Measurements from ENCODE around the gene NOP53. TPM values are rescaled to one million over a fixed set of nuclear protein-coding genes. Genes with fewer than 3 reads are reported as not detected.

The NOP53 gene
- total RNA-seq, 4 donors from 2014 or later = 350 to 500 (median 454) TPM

DNA sequence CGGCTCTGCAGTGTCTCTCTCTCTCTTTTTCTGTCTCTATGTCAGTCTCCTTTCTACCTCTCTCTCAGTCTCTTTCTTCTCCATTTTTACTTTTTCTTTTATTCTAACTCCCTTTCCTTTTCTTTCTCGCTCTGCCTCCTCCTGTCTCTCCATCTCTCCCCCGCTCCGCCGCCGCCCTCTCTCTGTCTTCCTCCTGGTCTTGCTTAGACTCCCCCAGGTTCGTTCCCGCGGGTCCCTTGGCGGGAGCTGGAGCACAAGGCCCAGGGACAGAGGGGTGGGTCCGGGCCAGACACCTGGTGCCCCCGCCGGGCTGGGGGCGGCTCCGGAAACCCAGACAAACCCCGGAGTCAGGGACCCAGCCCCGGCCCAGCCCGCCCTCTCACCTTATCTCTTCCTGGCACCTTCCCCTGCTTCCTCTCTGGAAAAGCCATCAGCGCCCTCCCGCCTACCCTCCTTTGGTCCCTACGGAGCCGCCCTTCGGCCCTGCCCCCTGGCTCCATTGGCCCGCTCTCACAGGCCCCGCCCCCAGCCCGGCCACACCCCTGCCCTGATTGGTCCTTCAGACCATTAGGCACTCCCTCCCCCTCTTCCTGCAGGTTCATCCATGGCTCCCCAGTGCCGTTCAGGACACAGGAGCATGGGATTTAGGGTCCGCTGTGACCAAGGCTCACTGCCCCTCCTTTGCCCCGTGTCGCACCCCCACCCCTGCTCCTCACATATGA is 15.4 kb upstream of the NOP53 start:
- Histone ChIP-seq H3K27me3 (no peaks in the 10 kb centered on the region), H3K36me3 (peaks cover 30 to 82% (median 70%) of the 10 kb centered on the region in 4 donors), H3K4me1 (peaks cover 44 to 81% (median 74%) of the 10 kb centered on the region in 4 donors), H3K27ac (replicated peaks in 1 of 4) (peak overlapping the region; percentile 83 to 97 (median 87)), H3K4me3 (peak overlapping the region; percentile 8 to 45 (median 30)), H3K9me3 (no peaks in the 10 kb centered on the region)
- WGBS = 39% methylated on average over 28 of the region's 30 CpGs
- intact Hi-C loops (cut with DNase I) = no loop called here
- no peak for DNase-seq (ENCODE audit: extremely low spot score)
- TF ChIP-seq POLR2A (IDR thresholded peaks at IDR 0.05; ENCODE audit: low read depth) = no peak
- TF ChIP-seq, protein P1, sequence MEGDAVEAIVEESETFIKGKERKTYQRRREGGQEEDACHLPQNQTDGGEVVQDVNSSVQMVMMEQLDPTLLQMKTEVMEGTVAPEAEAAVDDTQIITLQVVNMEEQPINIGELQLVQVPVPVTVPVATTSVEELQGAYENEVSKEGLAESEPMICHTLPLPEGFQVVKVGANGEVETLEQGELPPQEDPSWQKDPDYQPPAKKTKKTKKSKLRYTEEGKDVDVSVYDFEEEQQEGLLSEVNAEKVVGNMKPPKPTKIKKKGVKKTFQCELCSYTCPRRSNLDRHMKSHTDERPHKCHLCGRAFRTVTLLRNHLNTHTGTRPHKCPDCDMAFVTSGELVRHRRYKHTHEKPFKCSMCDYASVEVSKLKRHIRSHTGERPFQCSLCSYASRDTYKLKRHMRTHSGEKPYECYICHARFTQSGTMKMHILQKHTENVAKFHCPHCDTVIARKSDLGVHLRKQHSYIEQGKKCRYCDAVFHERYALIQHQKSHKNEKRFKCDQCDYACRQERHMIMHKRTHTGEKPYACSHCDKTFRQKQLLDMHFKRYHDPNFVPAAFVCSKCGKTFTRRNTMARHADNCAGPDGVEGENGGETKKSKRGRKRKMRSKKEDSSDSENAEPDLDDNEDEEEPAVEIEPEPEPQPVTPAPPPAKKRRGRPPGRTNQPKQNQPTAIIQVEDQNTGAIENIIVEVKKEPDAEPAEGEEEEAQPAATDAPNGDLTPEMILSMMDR (IDR thresholded peaks at IDR 0.05) = no peak
- peak; percentile 34 to 57 for TF ChIP-seq POLR2AphosphoS5 (IDR thresholded peaks at IDR 0.05)
- no peak for TF ChIP-seq EP300 (IDR thresholded peaks at IDR 0.05)

DNA sequence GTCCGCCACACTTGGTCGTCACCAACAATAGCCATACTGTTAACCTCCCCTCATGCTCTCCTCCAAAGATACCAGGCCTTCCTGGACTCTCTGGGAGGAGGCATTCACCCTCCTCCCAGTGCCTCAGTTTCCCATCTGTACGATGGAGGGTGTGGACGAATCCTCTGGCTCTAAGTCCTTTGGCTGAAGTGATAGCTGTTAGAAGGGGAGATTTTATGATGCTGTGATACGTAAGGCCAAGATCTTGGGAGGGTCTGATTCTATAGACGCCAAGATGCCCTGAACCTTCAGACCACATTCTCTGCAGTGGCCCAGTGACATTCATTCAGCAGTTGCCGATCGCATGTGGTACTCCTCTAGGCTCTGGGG is 14.8 kb upstream of the NOP53 start:
- no peak for TF ChIP-seq EP300 (IDR thresholded peaks at IDR 0.05)
- TF ChIP-seq, protein P1 (IDR thresholded peaks at IDR 0.05) = no peak
- Histone ChIP-seq H3K9me3 (no peaks in the 10 kb centered on the region), H3K4me3 (no peak overlapping the region), H3K4me1 (peaks cover 44 to 76% (median 70%) of the 10 kb centered on the region in 4 donors), H3K27me3 (no peaks in the 10 kb centered on the region), H3K27ac (replicated peaks in 1 of 4) (peak overlapping the region; percentile 83 to 97 (median 87)), H3K36me3 (peaks cover 30 to 82% (median 71%) of the 10 kb centered on the region in 4 donors)
- intact Hi-C loops (cut with DNase I) = no loop called here
- no peak for DNase-seq (ENCODE audit: extremely low spot score)
- 89% methylated on average over 8 of the region's 8 CpGs for WGBS

DNA sequence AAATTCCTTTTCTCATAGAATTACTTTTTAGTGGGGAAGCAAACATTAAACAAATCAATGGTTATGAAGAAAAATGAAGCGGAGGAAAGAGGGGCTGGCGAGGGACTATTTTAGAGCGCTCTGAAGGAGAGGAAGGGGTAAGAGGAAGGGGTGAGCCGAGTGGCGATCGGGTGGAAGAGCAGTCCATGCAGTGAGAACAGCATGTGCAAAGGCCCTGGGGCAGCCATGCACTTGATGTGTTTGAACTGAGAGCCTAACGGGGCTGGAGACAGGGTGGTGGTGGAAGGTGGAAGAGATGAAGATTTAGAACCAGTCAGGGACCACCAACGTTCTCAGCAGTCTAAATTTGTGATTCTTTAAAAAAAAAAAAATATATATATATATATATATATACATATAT is 14.4 kb upstream of the NOP53 start:
- no peak for TF ChIP-seq POLR2AphosphoS5 (IDR thresholded peaks at IDR 0.05)
- no peak for TF ChIP-seq POLR2A (IDR thresholded peaks at IDR 0.05; ENCODE audit: low read depth)
- TF ChIP-seq, protein P1 (IDR thresholded peaks at IDR 0.05) = no peak
- TF ChIP-seq EP300 (IDR thresholded peaks at IDR 0.05) = no peak
- Histone ChIP-seq H3K4me1 (peaks cover 42 to 72% (median 66%) of the 10 kb centered on the region in 4 donors), H3K9me3 (no peaks in the 10 kb centered on the region), H3K36me3 (peaks cover 27 to 82% (median 71%) of the 10 kb centered on the region in 4 donors), H3K4me3 (no peak overlapping the region), H3K27ac (replicated peaks in 1 of 4) (peak overlapping the region; percentile 83 to 97 (median 87)), H3K27me3 (no peaks in the 10 kb centered on the region)
- 94% methylated on average over 8 of the region's 8 CpGs for WGBS
- intact Hi-C loops (cut with DNase I) = no loop called here
- no peak for DNase-seq (ENCODE audit: extremely low spot score)

DNA sequence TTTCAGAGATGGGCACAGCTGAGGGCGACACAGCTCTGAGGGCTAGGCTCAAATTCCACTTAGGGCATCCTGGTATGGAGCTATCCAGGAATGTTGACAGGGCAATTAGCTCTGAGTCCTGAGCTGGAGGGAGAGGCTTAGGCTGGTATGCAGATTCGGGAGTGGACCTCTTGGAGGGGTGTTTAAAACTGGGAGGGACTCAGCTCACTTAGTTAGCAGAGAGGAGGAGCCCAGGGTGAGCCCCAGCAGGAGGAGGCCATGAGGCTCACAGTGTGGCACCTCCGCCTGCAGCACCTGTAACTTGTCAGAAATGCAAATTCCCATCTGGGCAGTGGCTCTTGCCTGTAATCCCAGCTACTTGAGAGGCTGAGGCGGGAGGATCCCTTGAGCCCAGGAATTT is 10.2 kb upstream of the NOP53 start:
- Histone ChIP-seq H3K9me3 (no peaks in the 10 kb centered on the region), H3K27me3 (no peaks in the 10 kb centered on the region), H3K4me1 (peaks cover 5 to 29% (median 24%) of the 10 kb centered on the region in 4 donors), H3K36me3 (peaks cover 34 to 96% (median 82%) of the 10 kb centered on the region in 4 donors), H3K27ac (replicated peaks in 1 of 4) (peak overlapping the region; percentile 21 to 49 (median 32)), H3K4me3 (no peak overlapping the region)
- DNase-seq (ENCODE audit: extremely low spot score) = no peak
- TF ChIP-seq POLR2AphosphoS5 (IDR thresholded peaks at IDR 0.05) (no peak), POLR2A (IDR thresholded peaks at IDR 0.05; ENCODE audit: low read depth) (no peak)
- WGBS = 70% methylated on average over 4 of the region's 4 CpGs
- intact Hi-C loops (cut with DNase I) = no loop called here

DNA sequence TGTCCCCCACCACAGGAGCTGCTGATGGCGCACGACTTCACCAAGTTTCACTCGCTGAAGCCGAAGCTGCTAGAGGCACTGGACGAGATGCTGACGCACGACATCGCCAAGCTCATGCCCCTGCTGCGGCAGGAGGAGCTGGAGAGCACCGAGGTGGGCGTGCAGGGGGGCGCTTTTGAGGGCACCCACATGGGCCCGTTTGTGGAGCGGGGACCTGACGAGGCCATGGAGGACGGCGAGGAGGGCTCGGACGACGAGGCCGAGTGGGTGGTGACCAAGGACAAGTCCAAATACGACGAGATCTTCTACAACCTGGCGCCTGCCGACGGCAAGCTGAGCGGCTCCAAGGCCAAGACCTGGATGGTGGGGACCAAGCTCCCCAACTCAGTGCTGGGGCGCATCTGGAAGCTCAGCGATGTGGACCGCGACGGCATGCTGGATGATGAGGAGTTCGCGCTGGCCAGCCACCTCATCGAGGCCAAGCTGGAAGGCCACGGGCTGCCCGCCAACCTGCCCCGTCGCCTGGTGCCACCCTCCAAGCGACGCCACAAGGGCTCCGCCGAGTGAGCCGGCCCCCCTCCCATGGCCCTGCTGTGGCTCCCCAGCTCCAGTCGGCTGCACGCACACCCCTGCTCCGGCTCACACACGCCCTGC is 4.4 kb upstream of the NOP53 start:
- WGBS = 94% methylated on average over 28 of the region's 48 CpGs
- no peak for DNase-seq (ENCODE audit: extremely low spot score)
- Histone ChIP-seq H3K9me3 (no peaks in the 10 kb centered on the region), H3K27ac (replicated peaks in 1 of 4) (peak overlapping the region; percentile 93 to 99 (median 96)), H3K27me3 (peaks cover 0 to 4% (median 0%) of the 10 kb centered on the region in 4 donors), H3K36me3 (peaks cover 36 to 60% (median 58%) of the 10 kb centered on the region in 4 donors), H3K4me3 (no peak overlapping the region), H3K4me1 (peaks cover 31 to 36% (median 34%) of the 10 kb centered on the region in 4 donors)
- intact Hi-C loops (cut with DNase I) = no loop called here
- TF ChIP-seq, protein P1 (IDR thresholded peaks at IDR 0.05) = no peak
- TF ChIP-seq POLR2AphosphoS5 (IDR thresholded peaks at IDR 0.05) (peak in 1 of 2 donors; percentile 45), EP300 (IDR thresholded peaks at IDR 0.05) (no peak)
